Large intestine (tissue), 1 donor: ENCODE data around the gene DMRT2. TPM values are rescaled to one million over a fixed set of nuclear protein-coding genes. Genes with fewer than 3 reads are reported as not detected.

Source experiments
- polyA plus RNA-seq: library from polyadenylated mRNA; unstranded; fragments of 120-200 nt; gene quantifications from one replicate; pipeline ENCODE4 v1.2.1, GENCODE V29; 2013

Gene DMRT2
- polyA plus RNA-seq, 1 donor = not detected

Other genes starting within 250 kb of the DMRT2 start
- gene DMRT1, start 208.7 kb upstream of the DMRT2 start, polyA plus RNA-seq = not detected
- gene DMRT3, start 73.7 kb upstream of the DMRT2 start, polyA plus RNA-seq = not detected